NCI-H510A (cell line): ENCODE results near the gene ERI3.
"Not testable (repeated sequence)": the region's sequence is repeated elsewhere in the genome, so short reads cannot be mapped to it uniquely, and the experiment has no call there.

Experiments used
- DNase-seq: peaks from one replicate; lab custom pipeline; 2025; lab: John Stamatoyannopoulos, UW

ERI3 gene

GRCh38 chr1:44206545-44206944, 148.5 kb downstream of the ERI3 start:
- DNase-seq: not testable (repeated sequence)

GRCh38 chr1:44200336-44200735, 154.7 kb downstream of the ERI3 start:
- DNase-seq: no peak

GRCh38 chr1:44174630-44175029, 180.4 kb downstream of the ERI3 start:
- DNase-seq: no peak
